ENCODE data around the gene SPATA45.
A peak's percentile ranks its signal among the peaks of the same experiment; 100 is the strongest.

- no peak for TF ChIP-seq CTCF (IDR thresholded peaks at IDR 0.05; ENCODE audit: control extremely low read depth in 1 of 3, insufficient read depth in 1 of 3, low read depth in 1 of 3, low read length in 3 of 3)
- TF ChIP-seq EZH2 (IDR thresholded peaks at IDR 0.05; ENCODE audit: low read depth, low read length, severe bottlenecking) = no peak
- TF ChIP-seq ASH2L (IDR thresholded peaks at IDR 0.05; ENCODE audit: low read length) = no peak
- TF ChIP-seq NRF1 (IDR thresholded peaks at IDR 0.05; ENCODE audit: low read depth, low read length) = no peak
- no peak for TF ChIP-seq MAX (IDR thresholded peaks at IDR 0.05)
- no peak for TF ChIP-seq JUND (IDR thresholded peaks at IDR 0.05; ENCODE audit: low read length)
- TF ChIP-seq POLR2A (IDR thresholded peaks at IDR 0.05; ENCODE audit: control extremely low read depth in 1 of 2, low read depth in 2 of 2, low read length in 2 of 2) = no peak
- no peak for TF ChIP-seq GABPA (IDR thresholded peaks at IDR 0.05; ENCODE audit: borderline replicate concordance, insufficient read depth, low read length)
- TF ChIP-seq TEAD4 (IDR thresholded peaks at IDR 0.05; ENCODE audit: low read depth, low read length) = no peak
- TF ChIP-seq EGR1 (IDR thresholded peaks at IDR 0.05; ENCODE audit: borderline replicate concordance, low read depth, low read length) = no peak
- TF ChIP-seq POLR2AphosphoS5 (IDR thresholded peaks at IDR 0.05; ENCODE audit: low read depth, low read length) = 0 out of 2 replicates have a peak, but pooled peaks have one; percentile 11
- no peak for TF ChIP-seq SIN3A (conservative IDR thresholded peaks at IDR 0.05 in 1 of 2, IDR thresholded peaks at IDR 0.05 in 1 of 2; ENCODE audit: low read depth in 1 of 2, low read length in 2 of 2)
- TF ChIP-seq CREB1 (IDR thresholded peaks at IDR 0.05) = no peak
- no peak for TF ChIP-seq HDAC6 (IDR thresholded peaks at IDR 0.05; ENCODE audit: low read depth, low read length)
Observed at GRCh38 chr1:212860713-212861581, 13.5 kb upstream of the SPATA45 start.

All from H1 (cell line).